Sigmoid colon (tissue), 7 donors: ENCODE results near the gene MPZL2. TPM values are rescaled to one million over a fixed set of nuclear protein-coding genes. Genes with fewer than 3 reads are reported as not detected.
"Not testable (repeated sequence)": the region's sequence is repeated elsewhere in the genome, so short reads cannot be mapped to it uniquely, and the experiment has no call there.

Experiments
- DNase-seq: peaks from one replicate; pipeline ENCODE4 v3.0.0-alpha.2; 2019
- H3K27ac ChIP-seq, 4 donors: fragments of 200-600 bp; sonication (generic); one replicate each; pipeline ENCODE4 v1.5.1; 2016 to 2019; ENCODE audit warnings: mild to moderate bottlenecking in 1 of 4
- H3K27me3 ChIP-seq, 3 donors: fragments of 200-600 bp; sonication (generic); one replicate each; pipeline ENCODE4 v1.5.1; 2019; ENCODE audit warnings: mild to moderate bottlenecking in 1 of 3
- H3K36me3 ChIP-seq, 4 donors: fragments of 200-600 bp; sonication (generic); one replicate each; pipeline ENCODE4 v1.5.1; 2016 to 2019
- H3K4me1 ChIP-seq, 4 donors: fragments of 200-600 bp; sonication (generic); one replicate each; pipeline ENCODE4 v1.5.1; 2017 to 2019
- H3K4me3 ChIP-seq, 4 donors: fragments of 200-600 bp; sonication (generic); one replicate each; pipeline ENCODE4 v1.5.1; 2017 to 2019; ENCODE audit warnings: mild to moderate bottlenecking in 2 of 4, moderate library complexity in 1 of 4
- H3K9me3 ChIP-seq, 4 donors: fragments of 200-600 bp in 3 of 4; sonication (generic) in 3 of 4; one replicate each; pipeline versions ENCODE4 v1.5.1 to v1.6.1; 2013 to 2019
- EP300 ChIP-seq, 4 donors: sonication (generic); formaldehyde crosslinking; IDR thresholded peaks; one replicate each; pipeline ENCODE4 v1.6.1; 2017; ENCODE audit warnings: antibody characterized with exemption in 4 of 4
- POLR2A ChIP-seq, 2 donors: fragments of 450-650 bp; IDR thresholded peaks; one replicate each; pipeline ENCODE4 v1.6.1; 2016; ENCODE audit warnings: antibody characterized with exemption in 2 of 2, mild to moderate bottlenecking in 2 of 2, moderate library complexity in 2 of 2
- POLR2AphosphoS5 ChIP-seq, 4 donors: sonication (generic); formaldehyde crosslinking; IDR thresholded peaks; one replicate each; pipeline ENCODE4 v1.6.1; 2017; ENCODE audit warnings: antibody characterized with exemption in 4 of 4
- WGBS, 2 donors: extraction: QIAGEN DNeasy Blood & Tissue Kit; methylation state at CpG; one replicate each; pipeline ENCODE4 v1.1.7; 2013; 5-methylcytosine and 5-hydroxymethylcytosine counted together
- intact Hi-C: fragments of 100-400 bp; cut with DNase I; formaldehyde crosslinking; loops from one replicate; pipeline ENCODE4 v1.15.1; 2023
- polyA plus RNA-seq, 3 donors: library from polyadenylated mRNA; stranded (reverse); fragments of 200-250 nt; gene quantifications; one replicate each; pipeline ENCODE4 v1.2.3, GENCODE V29; 2013
- total RNA-seq, 4 donors: library from RNA; depleted of rRNA; stranded (reverse); fragments of >200 nt; gene quantifications; one replicate each; pipeline ENCODE4 v1.1.0, GENCODE V29; 2016
- TF ChIP-seq, protein P1 (sequence below), 4 experiments: fragments of 450-650 bp in 3 of 4; fragments of 200-600 bp in 1 of 4; IDR thresholded peaks; one replicate each; pipeline ENCODE4 v1.5.1; 2016 to 2019; ENCODE audit warnings: antibody characterized with exemption in 4 of 4, mild to moderate bottlenecking in 3 of 4, moderate library complexity in 2 of 4
- donor health status: healthy with polysubstance abuse.
- donor health status: Bipolar disorder and iron deficiency.
- donor health status: healthy.

Gene MPZL2
- total and polyA plus RNA-seq, 7 donors, result 7.7 to 27.6 (median 9.6) TPM

DNA sequence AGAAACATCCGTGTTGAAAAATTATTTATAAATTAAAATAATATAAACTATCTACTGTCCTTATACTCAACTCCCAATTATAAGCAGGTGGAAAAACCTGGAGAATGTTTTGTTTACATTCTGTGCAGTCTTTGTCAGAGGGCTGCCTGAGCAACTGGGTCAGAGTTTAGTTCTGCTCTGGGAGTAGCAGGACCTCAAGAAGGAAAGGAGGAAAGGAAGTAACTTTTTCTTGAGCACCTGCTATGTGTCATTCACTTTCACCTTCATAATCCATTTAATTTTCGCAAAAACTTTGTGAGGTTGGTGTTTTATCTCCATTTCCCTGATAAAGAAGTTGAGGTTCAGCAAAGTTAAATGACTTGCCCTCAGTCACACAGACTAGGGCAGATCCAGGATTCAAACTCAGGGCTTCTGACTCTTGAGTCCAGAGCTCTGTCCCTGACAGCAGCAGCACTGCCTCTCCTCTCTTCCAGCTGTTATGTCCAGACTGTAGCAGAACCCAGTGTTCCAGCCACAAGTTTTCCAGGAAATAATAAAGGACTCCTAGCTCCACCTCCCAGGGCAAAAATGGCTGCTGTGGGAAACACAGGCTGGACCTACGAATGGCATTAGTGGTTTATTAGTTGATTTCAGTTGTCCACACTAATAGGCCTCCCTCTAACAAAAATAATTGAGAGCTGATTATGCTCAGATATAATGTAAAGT is 46.8 kb upstream of the MPZL2 start:
- no peak overlapping the region for H3K4me3 ChIP-seq
- TF ChIP-seq EP300 (IDR thresholded peaks at IDR 0.05), result no peak
- TF ChIP-seq, protein P1, sequence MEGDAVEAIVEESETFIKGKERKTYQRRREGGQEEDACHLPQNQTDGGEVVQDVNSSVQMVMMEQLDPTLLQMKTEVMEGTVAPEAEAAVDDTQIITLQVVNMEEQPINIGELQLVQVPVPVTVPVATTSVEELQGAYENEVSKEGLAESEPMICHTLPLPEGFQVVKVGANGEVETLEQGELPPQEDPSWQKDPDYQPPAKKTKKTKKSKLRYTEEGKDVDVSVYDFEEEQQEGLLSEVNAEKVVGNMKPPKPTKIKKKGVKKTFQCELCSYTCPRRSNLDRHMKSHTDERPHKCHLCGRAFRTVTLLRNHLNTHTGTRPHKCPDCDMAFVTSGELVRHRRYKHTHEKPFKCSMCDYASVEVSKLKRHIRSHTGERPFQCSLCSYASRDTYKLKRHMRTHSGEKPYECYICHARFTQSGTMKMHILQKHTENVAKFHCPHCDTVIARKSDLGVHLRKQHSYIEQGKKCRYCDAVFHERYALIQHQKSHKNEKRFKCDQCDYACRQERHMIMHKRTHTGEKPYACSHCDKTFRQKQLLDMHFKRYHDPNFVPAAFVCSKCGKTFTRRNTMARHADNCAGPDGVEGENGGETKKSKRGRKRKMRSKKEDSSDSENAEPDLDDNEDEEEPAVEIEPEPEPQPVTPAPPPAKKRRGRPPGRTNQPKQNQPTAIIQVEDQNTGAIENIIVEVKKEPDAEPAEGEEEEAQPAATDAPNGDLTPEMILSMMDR (IDR thresholded peaks at IDR 0.05), result no peak
- no peak for TF ChIP-seq POLR2A (IDR thresholded peaks at IDR 0.05)
- no peak for TF ChIP-seq POLR2AphosphoS5 (IDR thresholded peaks at IDR 0.05)
- intact Hi-C loops, result no loop called here
- H3K4me1 ChIP-seq, result peaks cover 0 to 9% (median 0%) of the 10 kb centered on the region in 4 donors
- WGBS, 2 donors, result 15 to 56% methylated on average over 3 of the region's 3 CpGs
- H3K27ac ChIP-seq, result no peak overlapping the region
- H3K27me3 ChIP-seq, result peaks cover 0 to 32% (median 23%) of the 10 kb centered on the region in 3 donors
- no peaks in the 10 kb centered on the region for H3K36me3 ChIP-seq
- no peaks in the 10 kb centered on the region for H3K9me3 ChIP-seq
- no peak for DNase-seq

DNA sequence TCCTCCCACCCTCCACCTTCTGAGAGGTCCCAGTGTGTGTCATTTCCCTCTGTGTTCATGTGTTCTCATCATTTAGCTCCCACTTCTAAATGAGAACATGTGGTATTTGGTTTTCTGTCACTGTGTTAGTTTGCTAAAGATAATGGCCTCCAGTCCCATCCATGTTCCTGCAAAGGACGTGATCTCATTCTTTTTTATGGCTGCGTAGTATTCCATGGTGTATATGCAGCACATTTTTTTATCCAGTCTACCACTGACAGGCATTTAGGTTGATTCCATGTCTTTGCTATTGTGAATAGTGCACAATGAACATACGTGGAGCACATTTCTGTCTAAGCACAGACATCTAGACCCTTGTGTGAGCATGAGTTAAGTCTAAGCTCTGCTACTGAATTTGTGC is 46.2 kb upstream of the MPZL2 start:
- no peak overlapping the region for H3K4me3 ChIP-seq
- DNase-seq, result no peak
- peaks cover 0 to 2% (median 0%) of the 10 kb centered on the region in 4 donors for H3K4me1 ChIP-seq
- H3K9me3 ChIP-seq, result no peaks in the 10 kb centered on the region
- 72 to 85% methylated on average over 3 of the region's 3 CpGs for WGBS, 2 donors
- no peaks in the 10 kb centered on the region for H3K36me3 ChIP-seq
- H3K27me3 ChIP-seq, result peaks cover 0 to 29% (median 20%) of the 10 kb centered on the region in 3 donors
- intact Hi-C loops, result no loop called here
- no peak for TF ChIP-seq POLR2AphosphoS5 (IDR thresholded peaks at IDR 0.05)
- H3K27ac ChIP-seq, result no peak overlapping the region

DNA sequence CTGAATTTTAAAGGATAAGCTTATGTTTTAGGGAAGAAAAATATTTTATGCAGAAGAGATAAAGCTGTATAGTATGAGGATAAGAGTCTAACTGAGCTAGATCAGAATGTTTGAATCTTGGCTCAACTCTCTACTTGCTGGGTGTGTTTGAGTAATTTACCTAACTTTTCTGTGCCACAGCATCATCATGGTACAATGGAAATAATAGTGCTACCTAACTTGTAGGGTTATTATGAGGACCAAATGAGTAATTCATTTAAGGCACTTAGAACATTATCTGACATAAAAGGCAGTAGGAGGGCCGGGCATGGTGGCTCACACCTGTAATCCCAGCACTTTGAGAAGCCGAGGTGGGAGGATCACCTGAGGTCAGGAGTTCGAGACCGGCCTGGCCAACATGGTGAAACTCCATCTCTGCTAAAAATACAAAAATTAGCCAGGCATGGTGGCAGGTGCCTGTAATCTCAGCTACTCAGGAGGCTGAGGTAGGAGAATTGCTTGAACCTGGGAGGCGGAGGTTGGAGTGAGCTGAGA is 45.0 kb upstream of the MPZL2 start:
- H3K4me1 ChIP-seq, H3K36me3 ChIP-seq, H3K27ac ChIP-seq, intact Hi-C loops, DNase-seq, H3K4me3 ChIP-seq, H3K9me3 ChIP-seq: not testable (repeated sequence)
- peaks cover 0 to 27% (median 15%) of the 10 kb centered on the region in 3 donors for H3K27me3 ChIP-seq
- 88 to 95% methylated on average over 5 of the region's 5 CpGs for WGBS, 2 donors

DNA sequence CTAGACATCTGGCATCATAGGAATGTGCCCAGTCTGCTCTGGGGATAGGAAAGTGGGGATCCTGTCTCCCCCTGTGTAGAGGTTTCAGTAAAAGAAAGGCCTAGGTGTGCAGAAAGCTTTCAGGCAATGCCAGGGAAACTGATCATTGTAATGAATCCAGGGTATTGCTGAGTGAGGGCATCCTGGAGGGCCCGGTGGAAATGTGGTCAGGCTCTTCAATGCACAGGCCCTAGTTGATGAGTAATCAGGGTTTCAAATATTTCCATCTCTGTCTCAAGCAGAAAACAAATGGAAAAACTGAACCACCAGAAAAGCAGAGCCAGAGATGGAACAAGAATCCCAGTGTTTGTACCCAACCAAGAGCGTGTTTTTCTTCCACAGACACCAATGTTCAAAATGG is 42.5 kb upstream of the MPZL2 start:
- H3K36me3 ChIP-seq, result no peaks in the 10 kb centered on the region
- H3K4me1 ChIP-seq, result no peaks in the 10 kb centered on the region
- peaks cover 0 to 14% (median 0%) of the 10 kb centered on the region in 3 donors for H3K27me3 ChIP-seq
- intact Hi-C loops, result no loop called here
- DNase-seq, result no peak
- no peak overlapping the region for H3K27ac ChIP-seq
- H3K9me3 ChIP-seq, result no peaks in the 10 kb centered on the region
- no peak for TF ChIP-seq EP300 (IDR thresholded peaks at IDR 0.05)
- no peak overlapping the region for H3K4me3 ChIP-seq
- WGBS, 2 donors, result 67 to 86% methylated on average over 2 of the region's 2 CpGs

DNA sequence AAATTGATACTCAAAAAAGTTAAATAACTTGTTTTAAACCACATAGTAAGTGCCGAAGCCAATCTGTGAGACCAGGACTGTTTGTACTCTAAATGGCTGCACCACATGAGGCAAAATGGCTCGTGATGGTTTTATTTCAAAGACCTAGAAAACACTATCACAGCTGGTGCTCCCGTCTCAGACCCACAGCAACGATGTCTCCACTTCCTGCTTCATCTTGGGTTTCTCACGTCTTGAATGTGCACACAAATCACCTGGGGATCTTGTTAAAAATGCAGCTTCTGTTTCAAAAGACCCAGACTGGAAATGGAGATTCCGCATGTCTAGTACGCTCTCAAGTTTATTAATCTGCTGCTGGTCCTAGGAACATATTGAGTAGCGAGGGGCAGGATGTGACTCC is 41.6 kb upstream of the MPZL2 start:
- no peaks in the 10 kb centered on the region for H3K9me3 ChIP-seq
- intact Hi-C loops, result no loop called here
- no peaks in the 10 kb centered on the region for H3K4me1 ChIP-seq
- H3K27ac ChIP-seq, result no peak overlapping the region
- H3K36me3 ChIP-seq, result no peaks in the 10 kb centered on the region
- TF ChIP-seq, protein P1 (IDR thresholded peaks at IDR 0.05), result no peak
- TF ChIP-seq EP300 (IDR thresholded peaks at IDR 0.05) (no peak), POLR2A (IDR thresholded peaks at IDR 0.05) (no peak), POLR2AphosphoS5 (IDR thresholded peaks at IDR 0.05) (no peak)
- 55 to 70% methylated on average over 8 of the region's 8 CpGs for WGBS, 2 donors
- no peak for DNase-seq
- H3K27me3 ChIP-seq, result peaks cover 0 to 14% (median 0%) of the 10 kb centered on the region in 3 donors
- no peak overlapping the region for H3K4me3 ChIP-seq

DNA sequence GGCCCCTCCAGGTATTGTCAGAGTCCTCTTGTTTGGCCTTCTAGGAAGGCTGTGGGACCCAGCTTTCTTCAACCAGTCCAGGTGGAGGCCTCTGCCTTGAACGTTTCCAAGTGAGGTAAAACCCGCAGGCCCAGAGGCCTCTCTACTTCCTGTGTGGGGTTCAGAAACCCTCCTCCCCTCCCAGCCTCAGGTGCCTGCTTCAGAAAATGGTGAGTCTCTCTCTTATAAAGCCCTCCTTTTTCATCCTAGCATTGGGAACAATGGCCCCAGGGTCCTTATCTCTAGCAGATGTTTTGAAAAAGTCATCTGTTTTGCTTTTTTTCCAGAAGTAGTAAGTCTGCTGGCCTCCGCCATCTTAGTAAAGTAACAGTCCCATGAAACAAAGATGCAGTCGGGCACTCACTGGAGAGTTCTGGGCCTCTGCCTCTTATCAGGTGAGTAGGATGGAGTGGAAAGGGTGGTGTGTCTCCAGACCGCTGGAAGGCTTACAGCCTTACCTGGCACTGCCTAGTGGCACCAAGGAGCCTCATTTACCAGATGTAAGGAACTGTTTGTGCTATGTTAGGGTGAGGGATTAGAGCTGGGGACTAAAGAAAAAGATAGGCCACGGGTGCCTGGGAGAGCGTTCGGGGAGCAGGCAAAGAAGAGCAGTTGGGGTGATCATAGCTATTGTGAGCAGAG is 40.6 kb upstream of the MPZL2 start, which contains the start of gene CD3E:
Gene CD3E (plus strand): TSS at position 163 of the 681 bp plus-strand sequence. CDS start 223 bp downstream, at position 386.
- intact Hi-C loops, result no loop called here

More for the DNA sequence above, 40.6 kb upstream of the MPZL2 start, which contains the start of gene CD3E:
- no peaks in the 10 kb centered on the region for H3K36me3 ChIP-seq
- H3K4me1 ChIP-seq, result no peaks in the 10 kb centered on the region
- H3K9me3 ChIP-seq, result no peaks in the 10 kb centered on the region
- no peak within 1 kb of the TSS for H3K4me3 ChIP-seq
- H3K27me3 ChIP-seq, result peaks cover 0 to 14% (median 0%) of the 10 kb centered on the region in 3 donors
- H3K27ac ChIP-seq, result no peak within 1 kb of the TSS
- WGBS, 2 donors, result 68 to 82% methylated on average over 8 of the region's 8 CpGs
- TF ChIP-seq, protein P1 (IDR thresholded peaks at IDR 0.05), result no peak
- TF ChIP-seq POLR2A (IDR thresholded peaks at IDR 0.05) (no peak), EP300 (IDR thresholded peaks at IDR 0.05) (no peak)
- no peak for DNase-seq
